DMS79 (cell line): ENCODE data around the gene GALNTL6.
"Not testable (repeated sequence)": the region's sequence is repeated elsewhere in the genome, so short reads cannot be mapped to it uniquely, and the experiment has no call there.

ENCODE experiments used
- DNase-seq: peaks from one replicate; lab custom pipeline; 2025; lab: John Stamatoyannopoulos, UW

Gene GALNTL6

DNA sequence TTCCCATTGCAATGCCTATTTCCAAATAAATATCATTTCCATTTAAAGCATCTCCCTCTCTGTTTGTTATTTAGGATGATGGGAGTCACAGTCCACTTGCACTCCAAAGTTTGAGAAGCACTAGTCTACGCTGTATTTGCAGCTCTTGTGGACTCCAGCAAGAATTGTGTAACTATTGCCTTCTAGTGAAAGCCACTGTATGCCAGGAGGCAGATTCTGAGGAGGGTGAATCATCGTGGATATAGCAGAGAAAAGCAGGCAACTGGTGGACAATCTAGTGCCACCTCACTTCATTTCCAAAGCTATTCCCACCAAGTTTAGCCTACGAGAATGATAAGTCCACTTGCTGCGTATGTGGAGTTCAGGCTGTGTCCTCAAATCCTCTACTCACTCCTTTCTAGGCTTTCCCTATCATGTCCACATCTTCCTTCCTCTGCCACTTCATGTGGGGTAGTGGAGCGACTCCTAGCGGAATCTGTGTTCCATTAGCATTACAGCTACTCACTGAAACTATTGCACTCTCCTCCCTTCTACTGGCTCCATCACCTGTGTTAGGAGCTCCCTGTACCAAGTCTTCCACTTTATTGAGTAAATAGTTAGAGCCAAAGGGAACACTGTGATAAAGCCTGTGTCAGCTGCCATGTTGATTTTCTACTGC lies 853.6 kb downstream of the GALNTL6 start:
- DNase-seq = no peak

DNA sequence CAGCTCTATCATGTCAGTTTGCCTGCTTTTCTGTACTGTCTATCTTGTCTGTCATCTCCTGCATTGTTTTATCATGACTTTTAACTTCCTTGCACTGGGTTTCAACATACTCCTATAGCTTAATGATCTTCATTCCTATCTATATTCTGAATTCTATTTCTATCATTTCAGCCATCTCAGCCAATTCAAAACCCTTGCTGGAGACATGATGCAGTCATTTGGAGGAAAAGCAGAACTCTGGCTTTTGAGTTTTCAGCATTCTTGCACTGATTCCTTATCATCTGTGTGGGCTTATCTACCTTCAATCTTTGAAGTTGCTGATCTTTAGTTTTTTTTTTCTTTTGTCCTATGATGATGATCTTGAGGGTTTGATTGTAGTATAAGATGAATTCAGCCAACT lies 861.6 kb downstream of the GALNTL6 start:
- DNase-seq = no peak

DNA sequence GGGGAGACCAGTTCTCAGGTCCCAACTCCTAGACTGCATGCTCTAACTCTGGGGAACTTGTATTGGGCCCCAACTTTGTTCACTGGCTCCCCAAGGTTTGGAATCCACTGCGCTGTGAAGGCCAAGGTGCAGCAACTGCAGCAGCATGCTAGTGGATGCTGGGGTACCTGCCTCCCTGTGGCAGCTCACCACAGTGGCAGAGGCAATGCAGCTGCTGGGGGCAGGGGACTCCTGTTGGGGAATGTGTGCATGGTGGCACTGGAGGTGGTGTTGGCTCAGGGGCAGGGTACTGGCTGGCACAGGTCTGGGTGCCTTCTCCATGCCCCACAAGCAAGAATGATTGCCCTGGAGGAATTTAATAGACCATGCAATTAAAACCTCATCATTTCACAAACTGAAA lies 862.0 kb downstream of the GALNTL6 start:
- no peak for DNase-seq

DNA sequence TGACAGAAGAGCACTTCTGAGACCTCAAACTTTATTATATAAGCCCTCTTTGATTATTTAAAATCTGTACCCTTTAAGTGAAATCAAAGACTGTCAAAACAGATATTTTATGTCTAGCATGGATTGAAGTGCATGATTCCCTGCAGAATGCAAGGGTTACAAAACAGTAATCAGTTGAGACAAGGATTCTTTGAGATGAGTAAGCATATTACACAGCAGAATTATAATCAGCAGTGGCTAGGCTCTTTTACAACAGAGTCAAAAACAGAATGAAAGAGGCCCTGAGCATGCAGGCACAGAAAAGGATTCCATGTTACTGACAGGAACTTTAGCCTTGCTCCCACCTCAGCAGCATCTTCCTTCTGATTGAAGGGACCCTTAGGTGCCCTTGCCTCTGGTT lies 867.5 kb downstream of the GALNTL6 start:
- no peak for DNase-seq

DNA sequence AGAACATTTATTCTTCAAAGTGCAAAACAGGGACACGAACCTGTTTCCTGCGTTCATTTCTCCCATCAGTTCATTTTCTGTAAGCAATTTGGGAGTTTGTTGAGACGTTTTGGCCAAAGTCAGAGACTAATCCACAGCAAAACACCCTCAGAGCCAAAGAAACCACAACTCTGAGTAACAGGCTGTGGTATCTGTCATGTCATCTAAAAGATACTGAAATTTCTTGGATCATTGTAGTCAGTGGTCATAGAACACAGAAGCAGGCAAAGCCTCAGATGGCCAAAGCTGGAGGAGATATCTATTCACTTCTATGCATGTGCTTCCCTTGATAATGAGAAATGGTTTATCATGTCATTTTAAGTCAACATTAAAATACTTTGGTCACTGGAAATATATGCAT lies 869.8 kb downstream of the GALNTL6 start:
- no peak for DNase-seq

DNA sequence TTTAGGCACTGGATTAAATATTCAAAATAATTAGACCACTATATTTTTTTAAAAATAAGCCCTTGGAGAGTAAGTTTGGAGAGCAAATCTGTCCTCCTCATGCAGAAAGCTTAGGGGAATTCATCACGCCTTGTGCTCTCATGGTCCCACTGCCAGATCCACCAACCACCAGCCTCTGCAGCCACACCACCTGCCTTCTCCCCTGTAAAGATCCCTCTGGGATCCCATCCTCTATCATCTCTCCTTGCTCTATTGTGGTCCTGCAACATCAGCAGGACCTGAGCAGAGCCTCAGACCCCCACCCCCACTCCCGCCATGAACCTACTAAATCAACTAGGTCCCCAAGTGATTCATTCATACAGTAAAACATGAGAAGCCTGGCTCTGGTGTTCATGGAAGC lies 872.8 kb downstream of the GALNTL6 start:
- DNase-seq = no peak

DNA sequence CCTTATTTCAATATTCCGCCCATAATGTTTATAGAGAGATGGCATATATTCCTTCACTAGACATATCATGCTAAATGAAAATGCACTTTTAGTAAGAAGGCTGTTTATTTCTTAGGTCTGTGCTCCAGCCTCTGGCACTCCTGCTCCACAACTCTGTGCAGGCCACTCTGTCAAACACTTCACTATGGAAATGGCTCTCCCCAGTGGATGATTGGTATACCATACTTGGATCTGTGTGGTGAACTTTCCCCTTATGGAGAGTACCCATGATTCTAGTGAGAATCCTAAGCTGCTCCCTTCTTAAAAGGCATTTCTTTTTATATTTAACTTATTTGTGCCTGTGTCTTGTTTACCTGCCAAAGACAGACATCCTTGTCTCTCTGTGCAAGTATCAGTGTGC lies 875.3 kb downstream of the GALNTL6 start:
- no peak for DNase-seq

DNA sequence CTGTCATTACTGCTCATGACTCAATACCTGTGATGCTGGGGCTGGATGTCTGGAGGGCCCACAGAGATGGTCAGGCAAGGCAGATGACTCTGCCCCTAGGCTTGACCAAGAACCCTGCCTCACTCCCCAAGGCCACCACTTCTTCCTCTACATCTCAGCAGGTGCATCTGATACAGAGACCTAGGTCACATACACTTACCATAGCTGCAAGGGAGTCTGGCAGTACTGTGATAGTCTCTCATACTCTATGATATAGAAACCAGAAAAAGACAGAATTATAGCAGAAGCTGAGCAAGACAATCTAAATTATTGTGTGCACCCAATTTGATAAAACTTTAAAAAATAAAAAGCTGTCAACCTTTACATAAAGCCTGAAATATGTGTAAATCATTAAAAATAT lies 878.3 kb downstream of the GALNTL6 start:
- no peak for DNase-seq

DNA sequence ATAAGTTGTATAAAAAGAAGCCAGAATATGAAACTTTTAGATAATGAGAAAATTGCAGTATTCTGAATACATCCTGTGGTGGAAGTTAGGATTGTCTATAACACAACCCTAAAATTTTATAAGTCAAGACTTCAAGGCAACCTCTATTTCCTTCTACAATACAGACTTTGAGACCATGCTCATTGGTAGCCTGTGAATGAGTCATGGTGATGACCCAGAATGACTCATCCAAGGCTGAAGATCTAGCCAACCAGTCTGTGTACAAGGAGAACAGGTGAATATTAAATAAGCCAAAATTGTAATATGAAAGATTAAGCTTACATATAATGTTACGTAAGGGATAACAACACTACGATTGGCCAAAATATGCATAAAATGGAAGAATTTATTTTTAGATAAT lies 879.5 kb downstream of the GALNTL6 start:
- no peak for DNase-seq

DNA sequence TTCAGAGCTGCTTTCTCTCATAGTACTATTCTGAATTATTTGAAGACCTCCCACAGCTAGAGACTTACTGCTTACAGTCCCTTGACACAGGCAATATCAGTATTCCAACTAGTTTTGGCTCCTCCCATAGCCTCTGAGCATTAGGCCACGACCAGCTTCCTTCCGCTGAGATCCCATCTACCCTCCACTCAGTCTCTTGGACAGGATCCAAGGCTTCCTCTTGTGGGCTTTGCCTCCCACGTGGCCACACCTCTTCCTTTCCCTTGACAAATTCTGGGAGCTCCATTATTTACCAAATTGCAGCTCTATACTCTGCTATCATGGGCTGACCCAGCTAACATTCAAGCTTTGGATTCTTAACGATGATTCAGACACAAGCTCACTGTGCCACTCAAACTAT lies 885.1 kb downstream of the GALNTL6 start:
- DNase-seq = no peak

DNA sequence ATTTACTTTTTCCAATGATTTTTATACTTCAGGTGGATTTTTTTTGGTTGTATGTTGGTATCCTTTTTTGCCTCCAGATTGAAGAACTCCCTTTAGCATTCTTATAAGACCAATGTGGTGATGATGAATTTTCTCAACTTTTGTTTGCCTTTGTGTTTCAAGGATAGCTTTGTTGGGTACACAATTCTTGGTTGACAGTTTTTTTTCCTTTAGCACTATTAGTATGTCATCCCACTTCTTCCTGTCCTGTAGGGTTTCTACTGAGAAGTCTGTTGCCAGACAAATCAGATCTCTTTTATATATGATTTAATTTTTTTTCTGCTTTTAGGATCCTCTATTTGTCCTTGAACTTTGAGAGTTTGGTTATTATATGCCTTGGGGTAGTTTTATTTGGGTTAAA lies 892.4 kb downstream of the GALNTL6 start:
- no peak for DNase-seq

DNA sequence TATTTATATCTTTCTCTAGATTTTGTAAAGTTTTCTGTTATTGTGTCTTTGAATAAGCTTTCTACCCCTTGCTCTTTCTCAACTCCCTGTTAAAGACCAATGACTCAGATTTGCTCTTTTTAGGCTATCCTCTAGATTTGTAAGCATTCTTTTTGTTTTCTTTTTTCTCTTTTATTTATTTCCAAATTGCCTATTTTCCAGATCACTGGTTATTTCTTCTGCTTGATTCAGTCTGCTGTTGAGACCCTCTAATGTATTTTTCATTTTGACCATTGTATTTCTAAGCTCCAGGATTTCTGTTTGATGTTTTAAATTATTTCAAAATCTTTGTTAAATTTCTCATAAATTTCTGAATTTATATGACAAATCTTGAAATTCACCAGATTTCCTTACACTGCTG lies 892.8 kb downstream of the GALNTL6 start:
- DNase-seq = no peak

DNA sequence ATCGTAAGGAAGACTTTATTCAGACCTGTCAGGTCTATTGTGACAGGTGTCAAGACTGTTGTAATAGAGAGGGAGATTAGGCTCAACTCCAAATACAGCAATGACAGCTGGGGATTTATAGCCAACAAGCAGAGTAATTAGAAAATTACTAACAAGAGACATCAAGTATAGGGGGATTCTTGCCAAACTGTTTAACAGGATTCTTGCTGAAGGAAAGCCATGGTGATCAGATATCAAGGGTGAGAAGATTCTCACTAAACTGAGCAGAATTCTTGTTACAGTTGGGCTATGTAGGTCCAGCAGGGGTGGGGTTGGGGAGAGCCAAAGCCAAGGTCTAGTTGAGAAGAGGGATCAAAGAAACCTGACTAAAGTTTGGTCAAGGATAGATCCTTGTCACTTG lies 894.4 kb downstream of the GALNTL6 start:
- no peak for DNase-seq

DNA sequence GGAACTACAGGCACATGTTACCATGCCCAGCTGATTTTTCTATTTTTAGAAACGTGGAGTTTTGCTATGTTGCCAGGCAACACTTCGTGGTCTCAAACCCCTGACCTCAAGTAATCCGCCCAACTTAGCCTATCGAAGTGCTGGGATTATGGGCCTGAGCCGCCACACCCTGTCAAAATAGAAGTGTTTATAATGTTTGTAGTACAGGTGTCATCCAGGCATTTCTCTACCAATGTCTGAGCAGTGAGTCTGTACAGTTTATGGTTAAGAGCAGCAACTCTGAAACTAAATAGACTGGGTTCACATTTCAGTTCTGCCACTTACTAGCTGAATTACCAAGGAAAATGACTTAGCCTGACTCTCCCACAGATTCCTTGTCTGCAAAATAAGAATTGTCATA lies 895.0 kb downstream of the GALNTL6 start:
- DNase-seq = no peak

DNA sequence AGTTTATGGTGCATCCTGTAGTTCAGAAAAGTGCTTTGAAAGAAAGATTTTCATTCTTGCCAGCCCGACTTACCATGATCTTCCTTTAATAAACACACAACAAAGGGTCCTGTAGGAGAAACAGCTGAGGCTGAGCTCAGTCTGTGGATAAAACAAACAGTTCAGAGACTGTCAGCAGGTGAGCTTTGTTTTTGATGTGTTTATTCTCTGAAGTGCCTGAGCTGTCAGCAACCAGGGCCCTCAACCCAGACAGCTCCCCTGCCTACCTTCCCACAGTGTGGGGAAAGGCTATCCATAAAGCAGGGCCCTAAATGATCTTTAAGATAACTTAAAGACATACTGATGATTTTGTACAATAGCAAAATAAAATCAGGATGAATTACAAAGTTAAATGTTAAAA lies 896.2 kb downstream of the GALNTL6 start:
- no peak for DNase-seq

DNA sequence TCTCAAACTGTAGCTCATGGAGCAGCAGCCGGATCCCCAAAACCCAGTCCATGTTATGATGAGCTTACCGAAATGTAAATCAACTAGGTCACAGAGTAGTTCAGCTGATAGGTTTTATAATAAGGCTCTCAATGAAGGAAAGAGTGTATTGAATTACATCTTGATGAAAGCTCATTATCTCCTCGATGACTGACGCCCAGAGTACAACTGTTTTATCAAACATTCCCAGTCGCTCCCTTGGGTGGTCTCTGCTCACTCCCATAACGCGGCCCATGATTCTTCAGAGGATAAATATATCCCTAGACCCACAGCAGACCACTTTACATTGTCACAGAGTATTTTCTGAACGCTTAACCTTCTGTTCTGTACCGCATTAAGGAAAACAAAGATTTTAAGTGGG lies 903.1 kb downstream of the GALNTL6 start:
- DNase-seq = no peak

DNA sequence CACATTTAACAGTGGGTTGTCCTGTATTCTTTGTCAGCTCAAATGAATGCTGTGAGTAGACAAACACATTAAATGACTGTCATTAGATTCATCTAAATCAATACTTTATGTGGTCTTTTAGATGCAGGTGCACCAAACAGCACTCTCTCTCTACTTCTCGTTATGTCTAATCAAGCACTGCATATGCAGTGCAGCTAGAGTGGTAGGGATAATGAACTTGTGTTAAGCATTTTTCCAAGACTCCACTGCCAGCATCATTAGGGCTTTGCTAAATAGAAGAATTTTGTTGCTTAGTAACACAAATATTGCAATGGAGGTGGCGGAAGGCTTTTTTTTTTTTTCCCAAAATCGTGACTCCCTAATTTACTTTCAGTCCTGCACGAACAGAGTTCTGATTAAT lies 908.5 kb downstream of the GALNTL6 start:
- no peak for DNase-seq

DNA sequence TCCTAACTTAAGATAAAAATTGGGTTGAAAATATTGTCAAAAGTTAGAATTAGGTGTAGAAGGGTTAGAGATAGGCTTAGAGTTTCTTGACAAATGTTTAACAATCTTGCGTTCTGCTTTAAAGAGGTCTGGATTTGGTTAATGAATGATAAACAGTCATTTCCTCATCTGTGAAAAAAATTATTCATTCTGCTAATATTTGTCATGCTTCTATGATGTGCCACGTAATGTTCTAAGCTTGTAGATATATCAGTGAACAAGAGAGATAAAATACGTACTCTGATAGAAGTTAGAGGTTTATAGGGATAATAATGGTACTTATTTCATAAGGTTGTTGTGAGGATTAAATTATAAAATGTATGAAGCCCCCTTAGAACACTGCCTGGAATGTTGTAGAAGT lies 912.4 kb downstream of the GALNTL6 start:
- DNase-seq = no peak

DNA sequence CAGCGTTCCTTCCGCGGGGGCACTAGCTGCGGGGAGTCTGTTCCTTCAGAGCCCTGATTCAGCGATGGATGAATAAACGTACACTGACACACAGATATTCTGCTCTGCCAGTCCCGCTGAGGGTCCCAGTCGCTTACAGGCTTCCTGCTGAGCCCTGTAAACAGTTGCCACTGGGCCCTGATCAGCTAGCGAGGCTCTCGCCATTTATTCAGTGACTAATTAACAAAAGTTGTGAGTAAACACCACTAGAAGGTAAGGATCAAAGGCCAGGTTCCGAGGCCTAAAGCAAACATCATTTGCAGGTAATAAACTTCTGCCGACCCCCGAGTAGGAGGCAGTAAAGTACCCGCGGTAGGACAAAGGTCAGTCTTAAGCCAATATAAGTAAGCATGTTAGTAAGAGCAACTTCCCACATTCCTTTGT lies 912.8 kb downstream of the GALNTL6 start:
- no peak for DNase-seq

DNA sequence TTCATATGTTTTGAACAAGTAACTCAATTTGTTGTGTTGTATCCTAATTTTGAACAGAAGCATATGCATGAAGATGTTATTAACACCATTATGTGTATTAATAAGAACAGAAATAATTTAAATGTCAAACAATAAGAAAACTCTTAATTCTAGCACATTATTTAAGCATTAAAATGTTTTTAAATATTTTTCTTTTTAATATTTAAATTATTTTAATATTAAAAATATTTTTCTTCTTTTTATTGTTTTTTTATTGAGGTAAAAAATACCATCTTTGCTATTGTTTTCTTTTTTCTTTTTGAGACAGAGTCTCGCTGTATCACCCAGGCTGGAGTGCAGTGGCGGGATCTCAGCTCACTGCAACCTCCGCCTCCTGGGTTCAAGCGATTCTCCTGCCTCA lies 914.4 kb downstream of the GALNTL6 start:
- no peak for DNase-seq

DNA sequence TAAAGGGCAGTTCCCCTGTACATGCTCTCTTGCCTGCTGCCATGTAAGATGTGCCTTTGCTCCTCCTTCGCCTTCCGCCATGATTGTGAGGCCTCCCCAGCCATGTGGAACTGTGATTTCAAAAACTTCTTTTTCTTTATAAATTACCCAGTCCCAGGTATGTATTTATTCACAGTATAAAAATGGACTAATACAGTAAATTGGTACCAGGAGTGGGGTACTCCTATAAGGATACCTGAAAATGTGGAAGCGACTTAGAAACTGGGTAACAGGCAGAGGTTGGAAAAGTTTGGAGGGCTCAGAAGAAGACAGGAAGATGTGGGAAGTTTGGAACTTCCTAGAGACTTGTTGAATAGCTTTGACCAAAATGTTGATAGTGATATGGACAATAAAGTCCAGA lies 920.4 kb downstream of the GALNTL6 start:
- not testable (repeated sequence) for DNase-seq

DNA sequence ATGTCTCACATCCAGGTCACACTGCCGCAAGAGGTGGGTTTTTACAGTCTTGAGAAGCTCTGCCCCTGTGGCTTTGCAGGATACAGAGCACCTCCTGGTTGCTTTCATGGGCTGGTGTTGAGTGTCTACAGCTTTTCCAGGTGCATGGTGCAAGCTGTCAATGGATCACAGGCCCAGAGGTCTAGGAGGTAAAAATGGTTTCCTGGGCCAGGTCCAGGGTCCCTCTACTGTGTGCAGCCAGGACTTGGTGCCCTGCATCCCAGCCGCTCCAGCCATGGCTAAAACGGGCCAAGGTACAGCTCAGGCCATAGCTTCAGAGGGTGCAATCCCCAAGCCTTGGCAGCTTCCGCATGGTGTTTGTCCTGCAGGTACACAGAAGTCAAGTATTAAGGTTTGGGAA lies 921.4 kb downstream of the GALNTL6 start:
- no peak for DNase-seq

DNA sequence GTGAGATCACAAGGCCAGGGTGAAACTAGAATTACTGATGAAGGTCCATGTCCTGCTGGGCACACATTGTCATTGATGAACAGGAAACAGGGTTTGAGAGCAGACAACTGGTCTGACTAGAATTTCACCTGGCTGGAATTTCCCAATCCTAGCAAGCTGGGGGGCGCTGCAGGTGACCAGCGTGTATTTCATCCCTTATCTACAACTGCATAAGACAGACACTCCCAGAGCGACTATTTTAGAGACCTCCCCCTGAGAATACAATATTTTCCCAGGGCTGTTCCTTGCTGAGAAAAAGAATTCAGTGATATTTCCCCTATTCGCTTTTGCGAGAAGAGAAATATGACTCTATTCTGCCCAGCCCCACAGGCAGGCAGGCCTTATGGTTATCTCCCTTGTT lies 922.8 kb downstream of the GALNTL6 start:
- no peak for DNase-seq

DNA sequence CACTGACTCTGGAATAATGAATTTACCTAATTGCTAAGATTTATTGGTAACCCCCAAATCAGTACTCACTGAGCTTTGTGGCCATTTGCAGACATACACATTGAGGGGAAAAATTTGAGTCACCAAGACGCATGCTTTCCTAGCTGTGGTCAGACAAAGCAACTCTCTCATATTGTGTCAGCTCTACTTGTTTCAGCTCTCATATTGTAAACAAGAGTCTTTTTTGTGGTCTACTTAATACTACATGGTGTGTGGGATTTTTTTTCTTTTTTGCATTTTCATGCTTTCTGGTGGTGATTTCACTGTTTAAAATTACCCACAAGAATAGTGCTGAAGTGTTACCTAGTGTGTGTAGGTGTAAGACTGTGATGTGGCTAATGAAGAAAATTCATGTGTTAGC lies 927.2 kb downstream of the GALNTL6 start:
- no peak for DNase-seq

DNA sequence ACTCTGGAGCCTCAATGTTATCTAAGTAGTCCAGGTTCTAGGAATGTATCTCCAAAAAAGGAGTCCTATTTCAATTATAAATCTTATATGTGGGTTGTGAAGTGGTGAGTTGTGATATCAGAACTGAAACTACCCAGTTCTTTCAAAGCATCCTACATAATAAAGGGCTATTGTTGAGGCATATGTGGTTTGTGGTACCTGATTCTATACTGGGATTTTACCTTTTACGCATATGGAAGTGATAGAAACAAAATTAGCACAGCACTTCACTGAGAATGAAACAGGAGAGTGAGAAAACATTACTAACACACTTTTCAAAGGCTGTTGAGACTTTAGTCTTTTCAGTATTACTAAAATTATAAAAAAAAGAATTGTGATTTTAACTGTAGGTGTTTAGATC lies 937.7 kb downstream of the GALNTL6 start:
- DNase-seq = no peak
